Neural cell (in vitro differentiated cells): ENCODE data around the gene CANT1.

Source experiments
- TAF1 ChIP-seq: IDR thresholded peaks from 2 replicates; pipeline ENCODE4 v1.6.1; 2012; ENCODE audit warnings: low read depth
- TF ChIP-seq, protein P1 (sequence below): fragments of 450-650 bp; IDR thresholded peaks from 2 replicates; pipeline ENCODE4 v1.5.1; 2014; ENCODE audit warnings: antibody characterized with exemption, mild to moderate bottlenecking, moderate library complexity; ENCODE audit not compliant: poor library complexity, severe bottlenecking

DNA sequence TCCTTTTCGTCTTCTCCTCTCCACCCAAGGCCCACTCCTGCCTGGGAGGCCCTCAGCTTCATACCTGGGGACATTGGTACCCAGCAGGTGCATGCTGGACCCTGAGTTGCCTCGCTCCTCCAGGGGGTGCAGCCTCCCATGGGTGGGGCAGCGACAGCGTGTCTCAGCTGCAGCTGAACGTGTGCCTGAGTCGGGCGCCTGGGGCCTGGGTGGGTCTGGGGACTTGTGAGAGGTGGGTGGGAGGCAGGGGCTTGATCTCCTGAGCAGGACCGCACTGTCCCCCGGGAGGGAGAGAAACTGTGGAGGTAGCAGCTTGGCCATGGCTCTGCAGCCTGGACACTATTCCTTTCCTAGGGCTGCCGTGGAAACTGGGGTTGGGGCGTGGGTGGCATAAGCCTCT lies 40.3 kb upstream of the CANT1 start:
- TF ChIP-seq, protein P1, sequence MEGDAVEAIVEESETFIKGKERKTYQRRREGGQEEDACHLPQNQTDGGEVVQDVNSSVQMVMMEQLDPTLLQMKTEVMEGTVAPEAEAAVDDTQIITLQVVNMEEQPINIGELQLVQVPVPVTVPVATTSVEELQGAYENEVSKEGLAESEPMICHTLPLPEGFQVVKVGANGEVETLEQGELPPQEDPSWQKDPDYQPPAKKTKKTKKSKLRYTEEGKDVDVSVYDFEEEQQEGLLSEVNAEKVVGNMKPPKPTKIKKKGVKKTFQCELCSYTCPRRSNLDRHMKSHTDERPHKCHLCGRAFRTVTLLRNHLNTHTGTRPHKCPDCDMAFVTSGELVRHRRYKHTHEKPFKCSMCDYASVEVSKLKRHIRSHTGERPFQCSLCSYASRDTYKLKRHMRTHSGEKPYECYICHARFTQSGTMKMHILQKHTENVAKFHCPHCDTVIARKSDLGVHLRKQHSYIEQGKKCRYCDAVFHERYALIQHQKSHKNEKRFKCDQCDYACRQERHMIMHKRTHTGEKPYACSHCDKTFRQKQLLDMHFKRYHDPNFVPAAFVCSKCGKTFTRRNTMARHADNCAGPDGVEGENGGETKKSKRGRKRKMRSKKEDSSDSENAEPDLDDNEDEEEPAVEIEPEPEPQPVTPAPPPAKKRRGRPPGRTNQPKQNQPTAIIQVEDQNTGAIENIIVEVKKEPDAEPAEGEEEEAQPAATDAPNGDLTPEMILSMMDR: no peak
- no peak for TF ChIP-seq TAF1
